Mesendoderm (in vitro differentiated cells): ENCODE measurements around the gene MAK.

ENCODE experiments used
- DNase-seq: peaks from one replicate; pipeline ENCODE4 v3.0.0; 2013
- H2AK5ac ChIP-seq: 2 replicates; pipeline ENCODE4 v1.6.1; 2013; ENCODE audit warnings: low read length, inconsistent platforms
- H2BK120ac ChIP-seq: 2 replicates; pipeline ENCODE4 v1.6.1; 2013; ENCODE audit warnings: low read depth, mild to moderate bottlenecking, low read length, moderate library complexity, mixed read lengths
- H2BK15ac ChIP-seq: replicated peaks from 2 replicates; pipeline ENCODE4 v1.6.1; 2013; ENCODE audit warnings: low read depth, mild to moderate bottlenecking, moderate library complexity
- H2BK5ac ChIP-seq: 2 replicates; pipeline ENCODE4 v1.6.1; 2013; ENCODE audit warnings: low read length, inconsistent platforms
- H3K18ac ChIP-seq: 2 replicates; pipeline ENCODE4 v1.6.1; 2013; ENCODE audit warnings: mild to moderate bottlenecking, low read length, mixed read lengths
- H3K23ac ChIP-seq: one replicate; pipeline ENCODE4 v1.6.1; 2013; ENCODE audit warnings: low read length
- H3K27ac ChIP-seq: 2 replicates; pipeline ENCODE4 v1.5.1; 2013; ENCODE audit warnings: low read depth, mild to moderate bottlenecking, inconsistent platforms, low read length, moderate library complexity
- H3K27me3 ChIP-seq: 2 replicates; pipeline ENCODE4 v1.6.1; 2013; ENCODE audit warnings: low read length, control low read depth, mild to moderate bottlenecking, inconsistent platforms; ENCODE audit not compliant: insufficient read depth, poor library complexity
- H3K36me3 ChIP-seq: 2 replicates; pipeline ENCODE4 v1.6.1; 2013; ENCODE audit warnings: low read length, inconsistent platforms; ENCODE audit not compliant: control insufficient read depth, insufficient read depth
- H3K4ac ChIP-seq: one replicate; pipeline ENCODE4 v1.6.1; 2013; ENCODE audit warnings: low read depth, mild to moderate bottlenecking, low read length, moderate library complexity
- H3K4me1 ChIP-seq: 2 replicates; pipeline ENCODE4 v1.6.1; 2013; ENCODE audit warnings: low read depth, low read length, inconsistent platforms; ENCODE audit not compliant: control insufficient read depth
- H3K4me2 ChIP-seq: 2 replicates; pipeline ENCODE4 v1.6.1; 2013; ENCODE audit warnings: low read length
- H3K4me3 ChIP-seq: 2 replicates; pipeline ENCODE4 v1.5.1; 2013; ENCODE audit warnings: mild to moderate bottlenecking, low read length
- H3K56ac ChIP-seq: one replicate; pipeline ENCODE4 v1.6.1; 2013; ENCODE audit warnings: low read length
- H3K79me1 ChIP-seq: 2 replicates; pipeline ENCODE4 v1.6.1; 2013; ENCODE audit warnings: low read length, inconsistent platforms
- H3K79me2 ChIP-seq: 2 replicates; pipeline ENCODE4 v1.6.1; 2013; ENCODE audit warnings: mild to moderate bottlenecking, low read length; ENCODE audit not compliant: control insufficient read depth, insufficient read depth
- H3K9ac ChIP-seq: 2 replicates; pipeline ENCODE4 v1.6.1; 2013; ENCODE audit warnings: low read length, inconsistent platforms
- H4K5ac ChIP-seq: one replicate; pipeline ENCODE4 v1.6.1; 2013; ENCODE audit warnings: low read length
- H4K8ac ChIP-seq: one replicate; pipeline ENCODE4 v1.6.1; 2013; ENCODE audit warnings: low read depth, mild to moderate bottlenecking, control low read depth, low read length, moderate library complexity
- WGBS: extraction: QIAGEN DNeasy Blood & Tissue Kit; methylation state at CpG from one replicate; pipeline ENCODE4 v1.1.7; 2013; ENCODE audit warnings: low lambda C conversion rate, missing lambda C conversion rate; ENCODE audit not compliant: insufficient coverage; ENCODE audit errors: extremely low coverage; 5-methylcytosine and 5-hydroxymethylcytosine counted together

Gene MAK

GRCh38 chr6:10792101-10792500 is 46.2 kb downstream of the MAK start:
- H3K36me3 ChIP-seq = no peaks in the 10 kb centered on the region

GRCh38 chr6:10791673-10792072 is 46.7 kb downstream of the MAK start:
- H2AK5ac ChIP-seq = no peak overlapping the region
- H3K9ac ChIP-seq = no peak overlapping the region
- no peaks in the 10 kb centered on the region for H3K27me3 ChIP-seq
- no peaks in the 10 kb centered on the region for H3K79me1 ChIP-seq
- no peak overlapping the region for H3K18ac ChIP-seq
- H3K23ac ChIP-seq = no peak overlapping the region
- no peak overlapping the region for H4K8ac ChIP-seq
- DNase-seq = no peak
- H4K5ac ChIP-seq = no peak overlapping the region
- H2BK15ac ChIP-seq = no peak overlapping the region
- H2BK5ac ChIP-seq = no peak overlapping the region
- H2BK120ac ChIP-seq = no peak overlapping the region
- no peak overlapping the region for H3K4me2 ChIP-seq
- no peaks in the 10 kb centered on the region for H3K4me1 ChIP-seq
- WGBS = no CpG with 5 or more reads among the region's 5 CpGs
- H3K36me3 ChIP-seq = no peaks in the 10 kb centered on the region
- no peaks in the 10 kb centered on the region for H3K79me2 ChIP-seq
- no peak overlapping the region for H3K56ac ChIP-seq
- no peak overlapping the region for H3K27ac ChIP-seq
- H3K4ac ChIP-seq = no peak overlapping the region
- no peak overlapping the region for H3K4me3 ChIP-seq

More at GRCh38 chr6:10792101-10792500, 46.2 kb downstream of the MAK start:
- H3K4me2 ChIP-seq = no peak overlapping the region
- no peak overlapping the region for H3K56ac ChIP-seq
- no peak overlapping the region for H4K5ac ChIP-seq
- no peak overlapping the region for H2BK15ac ChIP-seq
- H2BK5ac ChIP-seq = no peak overlapping the region
- no peak overlapping the region for H3K4ac ChIP-seq
- H3K27ac ChIP-seq = no peak overlapping the region
- no peak overlapping the region for H2BK120ac ChIP-seq
- H3K18ac ChIP-seq = no peak overlapping the region
- H3K4me3 ChIP-seq = no peak overlapping the region
- H3K4me1 ChIP-seq = no peaks in the 10 kb centered on the region
- H3K27me3 ChIP-seq = no peaks in the 10 kb centered on the region
- H3K9ac ChIP-seq = no peak overlapping the region
- no peak overlapping the region for H4K8ac ChIP-seq
- no peaks in the 10 kb centered on the region for H3K79me1 ChIP-seq
- no peak overlapping the region for H2AK5ac ChIP-seq
- WGBS = no CpG with 5 or more reads among the region's 5 CpGs
- no peak overlapping the region for H3K23ac ChIP-seq
- no peaks in the 10 kb centered on the region for H3K79me2 ChIP-seq
- no peak for DNase-seq

DNA sequence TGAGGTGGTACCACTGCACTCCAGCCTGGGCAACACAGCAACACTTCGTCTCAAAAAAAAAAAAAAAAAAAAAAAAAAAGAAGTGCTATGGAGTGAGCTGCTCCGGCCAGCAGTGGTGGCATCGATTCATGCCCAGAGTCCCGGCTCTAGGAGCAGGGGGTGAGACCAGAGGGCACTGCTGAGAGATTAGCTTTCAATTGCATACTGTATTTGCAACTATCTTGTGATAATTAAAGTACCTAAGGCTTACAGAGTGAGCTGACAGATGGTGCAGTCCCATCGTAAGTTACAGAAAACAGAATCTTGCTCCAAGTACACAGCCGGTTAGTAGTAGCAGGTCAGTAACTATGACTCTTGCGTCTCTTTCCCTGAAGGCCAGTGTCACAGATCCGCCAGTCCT is 59.3 kb downstream of the MAK start:
- Histone ChIP-seq H3K9ac (no peak overlapping the region), H3K27ac (no peak overlapping the region), H3K4me1 (no peaks in the 10 kb centered on the region), H3K27me3 (no peaks in the 10 kb centered on the region), H2BK5ac (no peak overlapping the region), H3K4me3 (no peak overlapping the region), H4K8ac (no peak overlapping the region), H3K18ac (no peak overlapping the region), H3K4ac (no peak overlapping the region), H3K79me1 (no peaks in the 10 kb centered on the region), H2BK15ac (no peak overlapping the region), H2AK5ac (no peak overlapping the region), H3K79me2 (no peaks in the 10 kb centered on the region), H4K5ac (no peak overlapping the region), H2BK120ac (no peak overlapping the region), H3K4me2 (no peak overlapping the region), H3K23ac (no peak overlapping the region), H3K36me3 (no peaks in the 10 kb centered on the region), H3K56ac (no peak overlapping the region)
- DNase-seq = no peak
- no CpG with 5 or more reads among the region's 8 CpGs for WGBS

DNA sequence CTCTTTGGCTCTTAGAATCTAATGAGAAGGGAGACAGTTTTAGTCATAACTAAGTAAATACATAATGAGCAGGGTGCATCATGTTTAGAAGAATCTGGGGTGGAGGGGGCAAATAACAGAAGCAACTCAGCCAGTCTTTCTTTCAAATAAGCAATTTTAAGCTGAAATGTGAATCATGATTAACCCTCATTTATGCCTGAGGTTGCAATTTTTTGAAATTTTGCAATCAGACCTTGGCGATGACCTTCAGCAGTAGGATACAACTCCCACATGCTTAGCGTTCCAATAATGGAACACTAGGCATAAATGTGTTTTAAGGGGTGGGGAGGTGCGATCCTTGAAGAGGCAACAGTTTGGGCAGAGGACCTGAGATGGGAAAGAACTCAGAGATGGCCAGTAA is 60.1 kb downstream of the MAK start:
- H3K36me3 ChIP-seq = no peaks in the 10 kb centered on the region

DNA sequence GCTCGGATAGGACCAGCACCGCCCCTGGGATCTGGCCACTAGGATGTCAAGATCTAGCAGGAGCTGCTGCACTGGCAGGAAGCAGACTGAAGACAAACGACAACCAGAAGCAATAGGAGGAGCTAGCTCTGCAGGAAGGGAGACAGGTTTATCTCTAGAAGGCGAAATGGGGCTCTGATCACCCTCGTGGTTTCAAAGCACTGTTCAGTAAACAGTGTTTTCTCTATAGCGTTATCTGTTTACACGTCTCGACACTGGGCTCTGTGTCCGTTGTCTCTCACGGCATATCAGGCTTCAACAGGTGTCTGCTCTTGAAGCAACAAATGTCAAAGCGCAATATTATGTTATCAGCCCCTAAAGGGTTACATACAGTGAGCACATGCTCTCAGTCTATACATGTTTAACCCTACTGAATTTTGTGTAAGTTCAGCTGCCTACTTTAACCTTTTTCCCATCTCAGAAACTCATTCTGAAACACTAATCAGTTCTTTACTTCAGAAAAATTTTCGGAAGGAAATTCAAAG is 66.9 kb downstream of the MAK start:
- WGBS = no CpG with 5 or more reads among the region's 12 CpGs
- Histone ChIP-seq H3K36me3 (no peaks in the 10 kb centered on the region), H3K27ac (no peak overlapping the region), H2AK5ac (no peak overlapping the region), H3K79me2 (no peaks in the 10 kb centered on the region), H3K27me3 (no peaks in the 10 kb centered on the region), H3K9ac (no peak overlapping the region), H3K79me1 (no peaks in the 10 kb centered on the region), H3K18ac (no peak overlapping the region), H3K23ac (no peak overlapping the region), H3K4ac (no peak overlapping the region), H2BK15ac (no peak overlapping the region), H4K5ac (no peak overlapping the region), H3K56ac (no peak overlapping the region), H4K8ac (no peak overlapping the region), H2BK5ac (no peak overlapping the region), H3K4me1 (no peaks in the 10 kb centered on the region), H3K4me2 (no peak overlapping the region), H3K4me3 (no peak overlapping the region), H2BK120ac (no peak overlapping the region)
- DNase-seq = peak; percentile 37

More for the DNA sequence above, 60.1 kb downstream of the MAK start:
- no CpG with 5 or more reads among the region's 3 CpGs for WGBS
- Histone ChIP-seq H3K4me2 (no peak overlapping the region), H2BK120ac (no peak overlapping the region), H3K56ac (no peak overlapping the region), H3K18ac (no peak overlapping the region), H3K79me2 (no peaks in the 10 kb centered on the region), H4K5ac (no peak overlapping the region), H3K27me3 (no peaks in the 10 kb centered on the region), H3K4me1 (no peaks in the 10 kb centered on the region), H2BK5ac (no peak overlapping the region), H2BK15ac (no peak overlapping the region), H3K4me3 (no peak overlapping the region), H3K27ac (no peak overlapping the region), H3K4ac (no peak overlapping the region), H2AK5ac (no peak overlapping the region), H3K9ac (no peak overlapping the region), H4K8ac (no peak overlapping the region), H3K23ac (no peak overlapping the region), H3K79me1 (no peaks in the 10 kb centered on the region)
- DNase-seq = no peak

DNA sequence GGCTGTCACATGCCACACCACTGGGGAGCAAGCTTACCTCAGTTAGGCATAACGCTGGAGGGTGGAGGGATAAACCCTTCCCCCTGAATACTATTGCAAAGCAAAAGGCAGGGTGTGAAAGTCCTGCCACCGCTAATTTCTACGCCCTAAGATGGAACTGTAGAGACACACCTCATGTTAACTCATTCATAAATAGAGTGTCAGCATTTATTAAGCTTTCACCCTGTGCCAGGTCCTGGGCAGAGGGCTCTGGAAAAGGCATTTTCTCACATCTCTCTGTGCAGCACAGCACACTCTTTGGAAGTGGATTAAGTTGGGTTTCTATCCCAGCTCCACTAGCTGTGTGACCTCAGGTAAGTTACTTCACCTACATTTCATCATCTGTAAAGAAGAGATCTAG is 68.9 kb downstream of the MAK start:
- Histone ChIP-seq H3K27ac (no peak overlapping the region), H3K9ac (no peak overlapping the region), H3K4me2 (no peak overlapping the region), H3K56ac (no peak overlapping the region), H4K8ac (no peak overlapping the region), H3K79me2 (no peaks in the 10 kb centered on the region), H3K4me1 (no peaks in the 10 kb centered on the region), H4K5ac (no peak overlapping the region), H3K23ac (no peak overlapping the region), H3K27me3 (no peaks in the 10 kb centered on the region), H3K36me3 (no peaks in the 10 kb centered on the region), H3K79me1 (no peaks in the 10 kb centered on the region), H3K4ac (no peak overlapping the region), H2AK5ac (no peak overlapping the region), H3K18ac (no peak overlapping the region), H2BK15ac (no peak overlapping the region), H2BK120ac (no peak overlapping the region), H2BK5ac (no peak overlapping the region), H3K4me3 (no peak overlapping the region)
- WGBS = no CpG with 5 or more reads among the region's 3 CpGs
- DNase-seq = no peak
